ENCODE results near the gene DAPP1. TPM values are rescaled to one million over a fixed set of nuclear protein-coding genes. Genes with fewer than 3 reads are reported as not detected.

DAPP1 gene
- total RNA-seq, 6 experiments from 2014 or later: 0.12 to 1.5 (median 0.73) TPM

DNA sequence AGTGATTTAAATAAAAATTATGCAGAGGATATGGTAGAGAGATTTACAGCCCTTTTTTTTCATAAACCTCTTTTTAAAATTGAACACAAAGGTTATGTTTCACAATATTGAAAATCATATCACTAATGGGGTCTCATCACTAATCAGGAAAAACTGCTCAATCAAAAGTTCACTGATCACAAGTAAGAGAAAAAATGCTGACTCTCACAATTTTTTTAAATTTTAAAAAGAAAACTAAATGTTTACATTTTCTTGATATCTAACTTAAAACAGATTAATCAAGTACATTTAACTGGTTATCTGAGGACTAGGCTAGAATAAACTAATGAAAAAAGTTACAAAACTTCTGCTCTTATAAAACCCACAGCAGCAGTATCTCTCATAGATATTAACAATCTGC, 69.1 kb downstream of the DAPP1 start:
- H3K4me3 ChIP-seq: no peak overlapping the region
- H3K9me3 ChIP-seq: no peaks in the 10 kb centered on the region
- no peak overlapping the region for H3K27ac ChIP-seq
- TF ChIP-seq POLR2A (IDR thresholded peaks at IDR 0.05): no peak
- TF ChIP-seq, protein P1, sequence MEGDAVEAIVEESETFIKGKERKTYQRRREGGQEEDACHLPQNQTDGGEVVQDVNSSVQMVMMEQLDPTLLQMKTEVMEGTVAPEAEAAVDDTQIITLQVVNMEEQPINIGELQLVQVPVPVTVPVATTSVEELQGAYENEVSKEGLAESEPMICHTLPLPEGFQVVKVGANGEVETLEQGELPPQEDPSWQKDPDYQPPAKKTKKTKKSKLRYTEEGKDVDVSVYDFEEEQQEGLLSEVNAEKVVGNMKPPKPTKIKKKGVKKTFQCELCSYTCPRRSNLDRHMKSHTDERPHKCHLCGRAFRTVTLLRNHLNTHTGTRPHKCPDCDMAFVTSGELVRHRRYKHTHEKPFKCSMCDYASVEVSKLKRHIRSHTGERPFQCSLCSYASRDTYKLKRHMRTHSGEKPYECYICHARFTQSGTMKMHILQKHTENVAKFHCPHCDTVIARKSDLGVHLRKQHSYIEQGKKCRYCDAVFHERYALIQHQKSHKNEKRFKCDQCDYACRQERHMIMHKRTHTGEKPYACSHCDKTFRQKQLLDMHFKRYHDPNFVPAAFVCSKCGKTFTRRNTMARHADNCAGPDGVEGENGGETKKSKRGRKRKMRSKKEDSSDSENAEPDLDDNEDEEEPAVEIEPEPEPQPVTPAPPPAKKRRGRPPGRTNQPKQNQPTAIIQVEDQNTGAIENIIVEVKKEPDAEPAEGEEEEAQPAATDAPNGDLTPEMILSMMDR (IDR thresholded peaks at IDR 0.05): no peak
- ATAC-seq (no peak), DNase-seq (no peak)
- intact Hi-C loops (cut with DNase I): no loop called here
- H3K27me3 ChIP-seq: no peaks in the 10 kb centered on the region
- H3K36me3 ChIP-seq: peaks cover 0 to 55% (median 13%) of the 10 kb centered on the region in 4 donors
- H3K4me1 ChIP-seq: no peaks in the 10 kb centered on the region

- TF ChIP-seq, protein P1 (IDR thresholded peaks at IDR 0.05): no peak
- no peak for TF ChIP-seq POLR2A (IDR thresholded peaks at IDR 0.05)
- no peak for ATAC-seq
- Histone ChIP-seq H3K9me3 (no peaks in the 10 kb centered on the region), H3K27ac (no peak overlapping the region), H3K36me3 (peaks cover 0 to 51% (median 11%) of the 10 kb centered on the region in 4 donors), H3K27me3 (no peaks in the 10 kb centered on the region), H3K4me1 (no peaks in the 10 kb centered on the region), H3K4me3 (no peak overlapping the region)
- intact Hi-C loops (cut with DNase I): no loop called here
- WGBS (ENCODE audit: insufficient coverage, low coverage, low lambda C conversion rate, missing lambda C conversion rate): 87% methylated on average over 4 of the region's 4 CpGs
- no peak for DNase-seq
These were observed 69.5 kb downstream of the DAPP1 start for GRCh38 chr4:99886146-99886545.

DNA sequence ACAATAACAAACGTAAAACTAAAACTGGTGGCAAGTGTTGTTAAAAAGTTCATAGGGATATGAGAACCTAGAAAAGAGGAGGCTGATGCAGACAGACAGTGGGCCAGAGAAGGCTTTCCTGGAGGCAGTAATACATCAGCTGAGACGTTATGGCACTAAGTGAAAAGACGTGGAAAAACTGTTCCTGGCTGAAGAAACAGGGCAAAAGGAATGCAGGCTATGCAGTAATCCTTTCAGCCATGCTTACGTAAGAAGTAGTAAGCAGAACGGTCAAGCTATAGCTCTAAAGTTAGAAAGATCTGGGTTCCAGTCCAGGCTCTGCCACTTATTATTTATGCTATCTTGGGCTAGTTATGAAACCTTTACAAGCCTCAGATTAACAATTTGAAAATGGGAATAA, 71.2 kb downstream of the DAPP1 start:
- no peaks in the 10 kb centered on the region for H3K4me1 ChIP-seq
- TF ChIP-seq, protein P1 (IDR thresholded peaks at IDR 0.05): no peak
- TF ChIP-seq POLR2A (IDR thresholded peaks at IDR 0.05): no peak
- intact Hi-C loops (cut with DNase I): no loop called here
- DNase-seq (no peak), ATAC-seq (no peak)
- no peaks in the 10 kb centered on the region for H3K9me3 ChIP-seq
- peaks cover 0 to 35% (median 4%) of the 10 kb centered on the region in 4 donors for H3K36me3 ChIP-seq
- no peak overlapping the region for H3K27ac ChIP-seq
- H3K4me3 ChIP-seq: no peak overlapping the region
- WGBS (ENCODE audit: insufficient coverage, low coverage, low lambda C conversion rate, missing lambda C conversion rate): 63% methylated on average over 5 of the region's 5 CpGs
- H3K27me3 ChIP-seq: no peaks in the 10 kb centered on the region

GRCh38 chr4:99891351-99891750, 74.7 kb downstream of the DAPP1 start:
- Histone ChIP-seq H3K4me3 (no peak overlapping the region), H3K27me3 (no peaks in the 10 kb centered on the region), H3K27ac (no peak overlapping the region), H3K36me3 (peaks cover 0 to 9% (median under 1%) of the 10 kb centered on the region in 4 donors), H3K9me3 (no peaks in the 10 kb centered on the region), H3K4me1 (peaks cover 0 to 6% (median 2%) of the 10 kb centered on the region in 4 donors)
- DNase-seq (no peak), ATAC-seq (no peak)
- no peak for TF ChIP-seq POLR2A (IDR thresholded peaks at IDR 0.05)
- TF ChIP-seq, protein P1 (IDR thresholded peaks at IDR 0.05): no peak
- intact Hi-C loops (cut with DNase I): loop anchor here in 1 of 2 donors (10.0 kb wide), 1 partner anchor 53 kb away; the partner anchor contains the start of gene DNAJB14
- WGBS (ENCODE audit: insufficient coverage, low coverage, low lambda C conversion rate, missing lambda C conversion rate): 77% methylated on average over 2 of the region's 2 CpGs

DNA sequence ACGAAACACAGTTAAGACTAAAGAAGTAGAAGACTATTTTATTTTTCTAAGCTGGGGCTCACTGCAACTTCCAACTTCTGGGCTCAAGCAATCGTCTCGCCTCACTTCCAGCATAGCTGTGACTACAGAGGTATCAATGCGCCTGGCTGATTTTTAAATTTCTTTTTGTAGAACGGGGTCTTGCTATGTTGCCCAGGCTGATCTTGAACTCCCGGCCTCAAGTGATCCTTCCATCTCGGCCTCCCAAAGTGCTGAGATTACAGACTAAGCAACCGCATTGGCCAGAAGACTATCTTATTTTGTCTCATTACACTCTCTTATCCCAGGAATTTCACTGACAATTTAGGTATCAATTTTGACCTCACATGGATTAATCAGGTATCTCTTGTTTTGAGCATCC, 76.4 kb downstream of the DAPP1 start:
- intact Hi-C loops (cut with DNase I): loop anchor here in 1 of 2 donors (10.0 kb wide), 1 partner anchor 52 kb away; the partner anchor contains the start of gene DNAJB14
- Histone ChIP-seq H3K4me3 (peak overlapping the region in 1 of 3 donors; percentile 88), H3K27me3 (no peaks in the 10 kb centered on the region), H3K36me3 (peaks cover 0 to 4% (median 0%) of the 10 kb centered on the region in 4 donors), H3K4me1 (peaks cover 0 to 6% (median 2%) of the 10 kb centered on the region in 4 donors), H3K9me3 (no peaks in the 10 kb centered on the region), H3K27ac (no peak overlapping the region)
- ATAC-seq (no peak), DNase-seq (no peak)
- no peak for TF ChIP-seq POLR2A (IDR thresholded peaks at IDR 0.05)
- TF ChIP-seq, protein P1 (IDR thresholded peaks at IDR 0.05): no peak
- 100% methylated on average over 3 of the region's 8 CpGs for WGBS (ENCODE audit: insufficient coverage, low coverage, low lambda C conversion rate, missing lambda C conversion rate)

Measured in right lobe of liver (tissue), 6 donors.